PC-9 (cell line): Measurements from ENCODE around the gene CUZD1. TPM values are rescaled to one million over a fixed set of nuclear protein-coding genes. Genes with fewer than 3 reads are reported as not detected.

ENCODE experiments used
- BruUV-seq: library from RNA; stranded (reverse); fragments of 400-500 nt; replicated peaks from 2 replicates; lab custom pipeline; 2021; lab: Mats Ljungman, UMichigan
- CTCF ChIA-PET: fragments of 300-600 bp; sonication (Branson Sonifier 250); formaldehyde crosslinking; loops from one replicate; lab custom pipeline; 2022; ENCODE audit warnings: antibody characterized with exemption; lab: Charles Lee
- POLR2A ChIA-PET: fragments of 300-600 bp; sonication (Branson Sonifier 250); formaldehyde crosslinking; loops from one replicate; lab custom pipeline; 2022; ENCODE audit warnings: antibody characterized with exemption; ENCODE audit not compliant: unreplicated experiment; lab: Charles Lee
- DNase-seq, 2 experiments: peaks; one replicate each; pipeline versions ENCODE4 v3.0.0 to v3.0.0-alpha.2; 2015 to 2022; ENCODE audit warnings: mixed read lengths in 1 of 2
- H2AFZ ChIP-seq: fragments of 200-600 bp; sonication (generic); 2 replicates; pipeline ENCODE4 v1.8.1; 2017; ENCODE audit warnings: antibody characterized with exemption
- H3F3A ChIP-seq: fragments of 200-600 bp; sonication (generic); 2 replicates; pipeline ENCODE4 v1.8.1; 2017; ENCODE audit warnings: antibody characterized with exemption, mild to moderate bottlenecking, low read depth; ENCODE audit not compliant: insufficient read depth
- H3K27ac ChIP-seq: fragments of 200-600 bp; sonication (generic); 2 replicates; pipeline ENCODE4 v1.6.1; 2016; ENCODE audit warnings: mixed run types
- H3K27me3 ChIP-seq: fragments of 200-600 bp; sonication (generic); 2 replicates; pipeline ENCODE4 v1.6.1; 2016; ENCODE audit warnings: low read depth, mixed run types; ENCODE audit not compliant: insufficient read depth
- H3K36me3 ChIP-seq: fragments of 200-600 bp; sonication (generic); 2 replicates; pipeline ENCODE4 v1.6.1; 2016; ENCODE audit warnings: low read depth, mixed run types
- H3K4me1 ChIP-seq: fragments of 200-600 bp; sonication (generic); replicated peaks from 2 replicates; pipeline ENCODE4 v1.6.1; 2016; ENCODE audit warnings: mixed run types; ENCODE audit not compliant: insufficient read depth
- H3K4me2 ChIP-seq: fragments of 200-600 bp; sonication (generic); 2 replicates; pipeline ENCODE4 v1.6.1; 2017; ENCODE audit warnings: mixed run types
- H3K4me3 ChIP-seq: fragments of 200-600 bp; sonication (generic); 2 replicates; pipeline ENCODE4 v1.6.1; 2016; ENCODE audit warnings: mixed run types
- H3K79me2 ChIP-seq: fragments of 200-600 bp; sonication (generic); 2 replicates; pipeline ENCODE4 v1.6.1; 2017; ENCODE audit warnings: low read depth, mixed run types
- H3K9me2 ChIP-seq: fragments of 200-600 bp; sonication (generic); 2 replicates; pipeline ENCODE4 v1.8.1; 2017; ENCODE audit warnings: mild to moderate bottlenecking; ENCODE audit not compliant: insufficient read depth
- H3K9me3 ChIP-seq: fragments of 200-600 bp; sonication (generic); 2 replicates; pipeline ENCODE4 v1.8.1; 2016; ENCODE audit warnings: low read depth; ENCODE audit not compliant: insufficient read depth
- H4K20me1 ChIP-seq: fragments of 200-600 bp; sonication (generic); 2 replicates; pipeline ENCODE4 v1.8.1; 2017; ENCODE audit not compliant: insufficient read depth
- CTCF ChIP-seq: fragments of 200-600 bp; sonication (generic); conservative IDR thresholded peaks from 2 replicates; pipeline ENCODE4 v1.6.1; 2017; ENCODE audit warnings: mixed run types, antibody characterized with exemption, mild to moderate bottlenecking, moderate library complexity
- EZH2 ChIP-seq: fragments of 200-600 bp; sonication (generic); IDR thresholded peaks from 2 replicates; pipeline ENCODE4 v1.8.0; 2017; ENCODE audit warnings: antibody characterized with exemption, low read depth
- intact Hi-C: fragments of 100-400 bp; cut with micrococcal nuclease; formaldehyde crosslinking; loops from one replicate; pipeline ENCODE4 v1.10.0; 2022; ENCODE audit not compliant: unreplicated experiment
- total RNA-seq: library from RNA; stranded (reverse); gene quantifications from 2 replicates; pipeline ENCODE4 v1.2.3, GENCODE V29; 2021

Gene CUZD1
- total RNA-seq, 1 experiment from 2014 or later = 2.0 TPM

GRCh38 chr10:122852261-122852660 lies 6.6 kb upstream of the CUZD1 start:
- BruUV-seq = no TSS peak
- H4K20me1 ChIP-seq = no peaks in the 10 kb centered on the region
- no peak overlapping the region for H2AFZ ChIP-seq
- DNase-seq = peak in 1 of 2 experiments; percentile 41
- H3K36me3 ChIP-seq = no peaks in the 10 kb centered on the region
- H3K27me3 ChIP-seq = no peaks in the 10 kb centered on the region
- H3K4me2 ChIP-seq = no peak overlapping the region
- H3K9me3 ChIP-seq = no peaks in the 10 kb centered on the region
- no peaks in the 10 kb centered on the region for H3K79me2 ChIP-seq
- H3F3A ChIP-seq = no peaks in the 10 kb centered on the region
- peaks cover 9% of the 10 kb centered on the region for H3K4me1 ChIP-seq
- H3K4me3 ChIP-seq = no peak overlapping the region
- H3K9me2 ChIP-seq = no peaks in the 10 kb centered on the region
- CTCF ChIA-PET = no interaction called here
- POLR2A ChIA-PET = no interaction called here
- H3K27ac ChIP-seq = 0 out of 2 replicates have a peak overlapping the region, but pooled peaks have one; percentile 16
- no peak for TF ChIP-seq EZH2
- TF ChIP-seq CTCF = no peak
- intact Hi-C loops = no loop called here

DNA sequence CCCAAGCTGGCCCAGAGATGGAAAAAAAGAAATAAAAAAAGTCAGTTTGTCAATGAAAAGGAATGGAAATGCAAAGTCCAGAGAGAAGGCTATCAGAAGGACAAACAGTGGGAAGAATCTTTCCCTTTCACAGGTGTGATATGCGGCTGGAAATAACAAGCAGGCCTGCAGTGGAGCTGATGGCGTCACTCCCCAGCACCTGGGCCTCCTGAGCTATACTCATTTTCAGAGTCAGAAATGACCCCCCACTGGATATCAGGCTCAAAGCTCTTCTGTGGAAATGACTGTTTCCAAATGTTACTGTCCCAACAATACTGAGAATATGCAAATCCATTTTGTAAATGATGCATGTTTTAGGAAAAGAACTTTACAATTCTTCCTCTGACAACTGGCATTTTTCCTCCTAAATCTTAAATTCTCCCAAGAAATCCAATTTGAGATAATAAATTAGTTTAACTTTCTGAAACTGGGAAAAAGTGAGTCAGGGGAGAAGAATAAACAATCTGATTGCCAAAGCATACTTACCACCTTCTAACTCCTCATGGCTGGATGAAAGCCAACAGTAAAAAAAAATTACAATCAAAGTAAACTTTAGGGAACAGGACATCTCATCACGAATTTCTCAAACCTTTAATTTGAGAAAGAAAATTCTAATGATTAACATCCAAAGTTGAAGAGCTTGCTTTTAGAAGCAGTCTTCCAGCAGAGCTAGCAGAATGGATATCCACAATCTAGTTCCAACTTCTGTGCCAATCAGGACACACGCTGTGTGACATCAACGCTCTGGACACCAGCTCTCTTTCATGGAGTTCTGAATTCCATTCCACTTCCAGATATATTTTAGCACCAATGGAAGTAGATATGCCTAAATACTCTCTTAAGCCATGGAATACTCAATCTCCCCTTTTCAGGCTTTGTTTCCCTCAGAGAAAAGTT lies 5.3 kb upstream of the CUZD1 start:
- Histone ChIP-seq H3K27me3 (no peaks in the 10 kb centered on the region), H3K27ac (no peak overlapping the region), H3K79me2 (no peaks in the 10 kb centered on the region), H4K20me1 (no peaks in the 10 kb centered on the region), H3K9me2 (no peaks in the 10 kb centered on the region), H3K4me2 (no peak overlapping the region), H3K9me3 (no peaks in the 10 kb centered on the region), H3K36me3 (no peaks in the 10 kb centered on the region), H3F3A (no peaks in the 10 kb centered on the region), H3K4me3 (no peak overlapping the region), H2AFZ (no peak overlapping the region), H3K4me1 (peaks cover 9% of the 10 kb centered on the region)
- CTCF ChIA-PET = no interaction called here
- POLR2A ChIA-PET = no interaction called here
- intact Hi-C loops = no loop called here
- no peak for DNase-seq
- TSS peak; percentile 5 for BruUV-seq
- TF ChIP-seq CTCF (no peak), EZH2 (no peak)

DNA sequence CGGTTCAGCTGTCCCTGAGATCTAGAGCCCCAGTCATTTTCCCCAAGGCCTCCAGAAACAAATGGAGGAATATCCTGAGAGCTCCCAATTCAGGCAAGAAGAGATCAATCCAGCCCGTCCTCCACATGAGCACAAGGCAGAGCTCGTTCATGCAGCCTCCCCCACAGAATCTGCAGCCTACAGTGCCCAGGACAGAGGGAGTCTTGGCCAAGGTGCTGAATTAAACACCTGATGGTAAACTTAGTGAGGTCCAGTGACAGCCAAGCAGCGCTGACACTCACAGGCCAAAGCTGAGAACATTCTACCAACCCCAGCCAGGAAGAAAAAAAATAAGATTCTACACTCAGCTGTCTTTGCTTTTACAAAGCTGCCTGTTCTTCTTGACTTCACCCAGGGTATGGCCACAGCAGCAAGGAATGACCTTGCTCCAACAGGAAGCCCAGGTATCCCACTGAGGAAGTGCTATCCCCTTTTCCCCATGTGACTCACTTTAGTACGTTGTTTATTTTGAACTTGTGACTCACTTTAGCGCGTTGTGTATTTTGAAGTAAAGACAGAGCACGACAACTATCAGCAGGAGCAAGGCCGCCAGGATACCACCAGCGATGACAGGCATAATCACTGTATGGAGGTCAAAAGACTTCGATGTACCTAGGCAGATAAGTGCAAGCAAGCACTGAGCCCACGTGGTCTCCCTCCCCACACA lies 4.4 kb upstream of the CUZD1 start:
- ChIA-PET CTCF (no interaction called here), POLR2A (no interaction called here)
- no TSS peak for BruUV-seq
- no peak overlapping the region for H3K27ac ChIP-seq
- no peaks in the 10 kb centered on the region for H3F3A ChIP-seq
- H4K20me1 ChIP-seq = no peaks in the 10 kb centered on the region
- no peaks in the 10 kb centered on the region for H3K36me3 ChIP-seq
- no peak overlapping the region for H3K4me2 ChIP-seq
- DNase-seq = no peak
- no peak overlapping the region for H3K4me3 ChIP-seq
- H3K27me3 ChIP-seq = no peaks in the 10 kb centered on the region
- H3K4me1 ChIP-seq = peaks cover 9% of the 10 kb centered on the region
- no peak for TF ChIP-seq CTCF
- no peak for TF ChIP-seq EZH2
- intact Hi-C loops = no loop called here
- no peaks in the 10 kb centered on the region for H3K9me2 ChIP-seq
- H3K79me2 ChIP-seq = no peaks in the 10 kb centered on the region
- H3K9me3 ChIP-seq = no peaks in the 10 kb centered on the region
- H2AFZ ChIP-seq = no peak overlapping the region
